ENCODE results near the gene WDR36. TPM values are rescaled to one million over a fixed set of nuclear protein-coding genes. Genes with fewer than 3 reads are reported as not detected.

WDR36 gene
- total RNA-seq, 6 experiments from 2014 or later: 12.7 to 17.5 (median 16.5) TPM

GRCh38 chr5:111107371-111107770, 15.2 kb downstream of the WDR36 start:
- no peak overlapping the region for H3K27ac ChIP-seq
- no peak overlapping the region for H3K4me3 ChIP-seq
- no peaks in the 10 kb centered on the region for H3K9me3 ChIP-seq
- TF ChIP-seq POLR2A (IDR thresholded peaks at IDR 0.05): no peak
- TF ChIP-seq CTCF (IDR thresholded peaks at IDR 0.05): no peak
- intact Hi-C loops (cut with DNase I): no loop called here
- WGBS (ENCODE audit: insufficient coverage, low coverage, low lambda C conversion rate, missing lambda C conversion rate): 63% methylated on average over 2 of the region's 2 CpGs
- no peak for DNase-seq
- no peaks in the 10 kb centered on the region for H3K27me3 ChIP-seq
- peaks cover 0 to 85% (median 32%) of the 10 kb centered on the region in 4 donors for H3K36me3 ChIP-seq
- no peaks in the 10 kb centered on the region for H3K4me1 ChIP-seq
- ATAC-seq: no peak

GRCh38 chr5:111111956-111112355, 19.8 kb downstream of the WDR36 start:
- Histone ChIP-seq H3K4me3 (no peak overlapping the region), H3K9me3 (no peaks in the 10 kb centered on the region), H3K36me3 (peaks cover 0 to 56% (median 18%) of the 10 kb centered on the region in 4 donors), H3K4me1 (no peaks in the 10 kb centered on the region), H3K27ac (no peak overlapping the region), H3K27me3 (no peaks in the 10 kb centered on the region)
- WGBS (ENCODE audit: insufficient coverage, low coverage, low lambda C conversion rate, missing lambda C conversion rate): 100% methylated on average over 3 of the region's 3 CpGs
- TF ChIP-seq CTCF (IDR thresholded peaks at IDR 0.05) (no peak), POLR2A (IDR thresholded peaks at IDR 0.05) (no peak)
- no peak for ATAC-seq
- intact Hi-C loops (cut with DNase I): no loop called here
- no peak for DNase-seq

- TF ChIP-seq CTCF (IDR thresholded peaks at IDR 0.05) (no peak), POLR2A (IDR thresholded peaks at IDR 0.05) (no peak)
- Histone ChIP-seq H3K4me3 (no peak overlapping the region), H3K27ac (no peak overlapping the region), H3K36me3 (peaks cover 0 to 45% (median 18%) of the 10 kb centered on the region in 4 donors), H3K27me3 (no peaks in the 10 kb centered on the region), H3K9me3 (no peaks in the 10 kb centered on the region), H3K4me1 (no peaks in the 10 kb centered on the region)
- no peak for DNase-seq
- 95% methylated on average over 3 of the region's 3 CpGs for WGBS (ENCODE audit: insufficient coverage, low coverage, low lambda C conversion rate, missing lambda C conversion rate)
- ATAC-seq: no peak
- intact Hi-C loops (cut with DNase I): no loop called here
Observed at GRCh38 chr5:111113678-111114077, 21.5 kb downstream of the WDR36 start.

- no peaks in the 10 kb centered on the region for H3K27me3 ChIP-seq
- TF ChIP-seq CTCF (IDR thresholded peaks at IDR 0.05) (no peak), POLR2A (IDR thresholded peaks at IDR 0.05) (no peak)
- intact Hi-C loops (cut with DNase I): no loop called here
- ATAC-seq: no peak
- no peak overlapping the region for H3K4me3 ChIP-seq
- H3K4me1 ChIP-seq: no peaks in the 10 kb centered on the region
- H3K36me3 ChIP-seq: peaks cover 5 to 50% (median 23%) of the 10 kb centered on the region in 4 donors
- H3K27ac ChIP-seq: no peak overlapping the region
- 100% methylated on average over 1 of the region's 1 CpG for WGBS (ENCODE audit: insufficient coverage, low coverage, low lambda C conversion rate, missing lambda C conversion rate)
- DNase-seq: no peak
- no peaks in the 10 kb centered on the region for H3K9me3 ChIP-seq
Observed at GRCh38 chr5:111115229-111115628, 23.1 kb downstream of the WDR36 start.

GRCh38 chr5:111116550-111116949, 24.4 kb downstream of the WDR36 start:
- Histone ChIP-seq H3K27ac (no peak overlapping the region), H3K4me1 (no peaks in the 10 kb centered on the region), H3K36me3 (peaks cover 5 to 50% (median 23%) of the 10 kb centered on the region in 4 donors), H3K4me3 (no peak overlapping the region), H3K9me3 (no peaks in the 10 kb centered on the region), H3K27me3 (no peaks in the 10 kb centered on the region)
- ATAC-seq (peak in 3 of 4 donors; percentile 38 to 59 (median 46)), DNase-seq (no peak)
- WGBS (ENCODE audit: insufficient coverage, low coverage, low lambda C conversion rate, missing lambda C conversion rate): 53% methylated on average over 1 of the region's 1 CpG
- intact Hi-C loops (cut with DNase I): no loop called here
- TF ChIP-seq CTCF (IDR thresholded peaks at IDR 0.05) (no peak), POLR2A (IDR thresholded peaks at IDR 0.05) (no peak)
